ENCODE data around the gene CSTA.

The CSTA gene

GRCh38 chr3:122324871-122325323 lies at the start of gene CSTA:
TSS of gene CSTA (plus strand) at chr3:122325248. CDS start at chr3:122325293, 45 bp downstream.
- DNase-seq (ENCODE audit: low spot score), result no peak

- DNase-seq (ENCODE audit: low spot score), result no peak
These were observed 43.2 kb upstream of the CSTA start for GRCh38 chr3:122281891-122282290.

GRCh38 chr3:122283796-122284445 lies 41.1 kb upstream of the CSTA start:
- no peak for DNase-seq (ENCODE audit: low spot score)

GRCh38 chr3:122284486-122284885 lies 40.6 kb upstream of the CSTA start:
- DNase-seq (ENCODE audit: low spot score), result no peak

- DNase-seq (ENCODE audit: low spot score), result no peak
These were observed 30.7 kb upstream of the CSTA start for GRCh38 chr3:122294359-122294758.

- DNase-seq (ENCODE audit: low spot score), result no peak
These were observed 29.6 kb upstream of the CSTA start for GRCh38 chr3:122295266-122296062.

- no peak for DNase-seq (ENCODE audit: low spot score)
These were observed 26.8 kb upstream of the CSTA start for GRCh38 chr3:122298239-122298638.

GRCh38 chr3:122299215-122299614 lies 25.8 kb upstream of the CSTA start:
- no peak for DNase-seq (ENCODE audit: low spot score)

GRCh38 chr3:122299872-122300460 lies 25.1 kb upstream of the CSTA start:
- peak; percentile 41 for DNase-seq (ENCODE audit: low spot score)

GRCh38 chr3:122301063-122301462 lies 24.0 kb upstream of the CSTA start:
- DNase-seq (ENCODE audit: low spot score), result no peak

- DNase-seq (ENCODE audit: low spot score), result no peak
These were observed 19.0 kb upstream of the CSTA start for GRCh38 chr3:122305818-122306621.

GRCh38 chr3:122306622-122306953 lies 18.5 kb upstream of the CSTA start:
- DNase-seq (ENCODE audit: low spot score), result no peak

- DNase-seq (ENCODE audit: low spot score), result no peak
These were observed 17.9 kb upstream of the CSTA start for GRCh38 chr3:122307094-122307687.

GRCh38 chr3:122307976-122308375 lies 17.1 kb upstream of the CSTA start:
- no peak for DNase-seq (ENCODE audit: low spot score)

GRCh38 chr3:122310361-122310760 lies 14.7 kb upstream of the CSTA start:
- no peak for DNase-seq (ENCODE audit: low spot score)

- DNase-seq (ENCODE audit: low spot score), result no peak
These were observed 12.2 kb upstream of the CSTA start for GRCh38 chr3:122312826-122313225.

- DNase-seq (ENCODE audit: low spot score), result no peak
These were observed 11.8 kb upstream of the CSTA start for GRCh38 chr3:122313281-122313680.

- DNase-seq (ENCODE audit: low spot score), result no peak
These were observed 10.7 kb upstream of the CSTA start for GRCh38 chr3:122314228-122314876.

- no peak for DNase-seq (ENCODE audit: low spot score)
These were observed 9.4 kb upstream of the CSTA start for GRCh38 chr3:122315619-122316018.

- no peak for DNase-seq (ENCODE audit: low spot score)
These were observed 8.7 kb upstream of the CSTA start for GRCh38 chr3:122316368-122316767.

GRCh38 chr3:122318620-122319019 lies 6.4 kb upstream of the CSTA start:
- DNase-seq (ENCODE audit: low spot score), result no peak

All from D341Med (cell line).